ENCODE data around the gene SEMA6A. TPM values are rescaled to one million over a fixed set of nuclear protein-coding genes. Genes with fewer than 3 reads are reported as not detected.

The SEMA6A gene
- total RNA-seq, 1 donor from 2014 or later, result 46.9 TPM

- no peak for DNase-seq
Observed at GRCh38 chr5:116404792-116405191, 169.8 kb downstream of the SEMA6A start.

- no peak for DNase-seq
Observed at GRCh38 chr5:116404016-116404415, 170.6 kb downstream of the SEMA6A start.

- DNase-seq, result no peak
Observed at GRCh38 chr5:116402235-116402634, 172.4 kb downstream of the SEMA6A start.

GRCh38 chr5:116401576-116401975 is 173.0 kb downstream of the SEMA6A start:
- DNase-seq, result no peak

- no peak for DNase-seq
Observed at GRCh38 chr5:116396476-116397099, 178.0 kb downstream of the SEMA6A start.

- no peak for DNase-seq
Observed at GRCh38 chr5:116395631-116396203, 178.9 kb downstream of the SEMA6A start.

GRCh38 chr5:116395226-116395625 is 179.4 kb downstream of the SEMA6A start:
- no peak for DNase-seq

GRCh38 chr5:116394186-116394867 is 180.3 kb downstream of the SEMA6A start:
- DNase-seq, result peak; percentile 6
